GM18517 (cell line): ENCODE results near the gene LRBA.

Experiments used
- ATAC-seq: cut with Tn5 transposase; IDR thresholded peaks from one replicate; pipeline ENCODE4 v1.9.1; 2021; ENCODE audit warnings: mild to moderate bottlenecking, moderate library complexity; ENCODE audit not compliant: unreplicated experiment

The LRBA gene

GRCh38 chr4:150890246-150890645 lies 124.8 kb downstream of the LRBA start:
- no peak for ATAC-seq

GRCh38 chr4:150889306-150889705 lies 125.8 kb downstream of the LRBA start:
- no peak for ATAC-seq

- no peak for ATAC-seq
Observed at GRCh38 chr4:150888625-150889024, 126.5 kb downstream of the LRBA start.

GRCh38 chr4:150888217-150888616 lies 126.9 kb downstream of the LRBA start:
- no peak for ATAC-seq

GRCh38 chr4:150886597-150886996 lies 128.5 kb downstream of the LRBA start:
- ATAC-seq: no peak

- no peak for ATAC-seq
Observed at GRCh38 chr4:150884625-150885024, 130.5 kb downstream of the LRBA start.

- no peak for ATAC-seq
Observed at GRCh38 chr4:150875367-150875766, 139.7 kb downstream of the LRBA start.

- ATAC-seq: no peak
Observed at GRCh38 chr4:150874338-150875226, 140.5 kb downstream of the LRBA start.

GRCh38 chr4:150867148-150867547 lies 147.9 kb downstream of the LRBA start:
- peak; percentile 88 for ATAC-seq

- no peak for ATAC-seq
Observed at GRCh38 chr4:150863456-150863855, 151.6 kb downstream of the LRBA start.

- ATAC-seq: no peak
Observed at GRCh38 chr4:150862829-150863228, 152.3 kb downstream of the LRBA start.

GRCh38 chr4:150859453-150859852 lies 155.6 kb downstream of the LRBA start:
- no peak for ATAC-seq

- no peak for ATAC-seq
Observed at GRCh38 chr4:150855981-150856510, 159.0 kb downstream of the LRBA start.

GRCh38 chr4:150854600-150854999 lies 160.5 kb downstream of the LRBA start:
- ATAC-seq: no peak

- ATAC-seq: no peak
Observed at GRCh38 chr4:150853882-150854281, 161.2 kb downstream of the LRBA start.

- no peak for ATAC-seq
Observed at GRCh38 chr4:150852216-150852615, 162.9 kb downstream of the LRBA start.

- no peak for ATAC-seq
Observed at GRCh38 chr4:150849016-150849415, 166.1 kb downstream of the LRBA start.

GRCh38 chr4:150828159-150828558 lies 186.9 kb downstream of the LRBA start:
- peak; percentile 98 for ATAC-seq

GRCh38 chr4:150827226-150827625 lies 187.9 kb downstream of the LRBA start:
- ATAC-seq: no peak

- no peak for ATAC-seq
Observed at GRCh38 chr4:150826306-150826705, 188.8 kb downstream of the LRBA start.

GRCh38 chr4:150822407-150822806 lies 192.7 kb downstream of the LRBA start:
- no peak for ATAC-seq

- no peak for ATAC-seq
Observed at GRCh38 chr4:150821641-150822040, 193.4 kb downstream of the LRBA start.
